Astrocyte (in vitro differentiated cells and primary cell): ENCODE results near the gene DYNLT2. TPM values are rescaled to one million over a fixed set of nuclear protein-coding genes. Genes with fewer than 3 reads are reported as not detected.

Experiments
- DNase-seq: peaks from one replicate; pipeline ENCODE4 v3.0.0-alpha.2; 2010; ENCODE audit warnings: low read depth
- FAIRE-seq: peaks from 2 replicates; lab custom pipeline; 2011; peaks lifted over from hg19 to GRCh38; lab: Jason Lieb, UNC
- H2AFZ ChIP-seq: 2 replicates; pipeline ENCODE4 v1.6.0; 2012; ENCODE audit warnings: low read depth, low read length, inconsistent platforms
- H3K27ac ChIP-seq: 2 replicates; pipeline ENCODE4 v1.5.1; 2011; ENCODE audit warnings: low read depth, low read length, inconsistent platforms
- H3K27me3 ChIP-seq: 2 replicates; pipeline ENCODE4 v1.6.0; 2011; ENCODE audit warnings: low read length, inconsistent platforms; ENCODE audit not compliant: insufficient read depth
- H3K36me3 ChIP-seq: 2 replicates; pipeline ENCODE4 v1.5.1; 2011; ENCODE audit warnings: low read length, inconsistent platforms; ENCODE audit not compliant: insufficient read depth
- H3K4me1 ChIP-seq: 2 replicates; pipeline ENCODE4 v1.5.1; 2011; ENCODE audit warnings: low read length, inconsistent platforms; ENCODE audit not compliant: insufficient read depth
- H3K4me2 ChIP-seq: 2 replicates; pipeline ENCODE4 v1.6.0; 2012; ENCODE audit warnings: low read length, inconsistent platforms
- H3K4me3 ChIP-seq: 2 replicates; pipeline ENCODE4 v1.5.1; 2011; ENCODE audit warnings: low read depth, mild to moderate bottlenecking, low read length, inconsistent platforms; ENCODE audit not compliant: insufficient read depth
- H3K79me2 ChIP-seq: 2 replicates; pipeline ENCODE4 v1.6.0; 2012; ENCODE audit warnings: mild to moderate bottlenecking, low read length, inconsistent platforms; ENCODE audit not compliant: insufficient read depth
- H3K9ac ChIP-seq: 2 replicates; pipeline ENCODE4 v1.6.0; 2012; ENCODE audit warnings: mild to moderate bottlenecking, low read length, inconsistent platforms
- H3K9me3 ChIP-seq: 2 replicates; pipeline ENCODE4 v1.5.1; 2012; ENCODE audit warnings: low read depth, mild to moderate bottlenecking, low read length, inconsistent platforms; ENCODE audit not compliant: insufficient read depth
- H4K20me1 ChIP-seq: 2 replicates; pipeline ENCODE4 v1.6.0; 2012; ENCODE audit warnings: low read length, inconsistent platforms; ENCODE audit not compliant: insufficient read depth
- H3K27ac Mint-ChIP-seq: one replicate; pipeline ENCODE4 v1.8.0; 2021; ENCODE audit warnings: mild to moderate bottlenecking, mixed read lengths; ENCODE audit not compliant: unreplicated experiment
- H3K27me3 Mint-ChIP-seq: one replicate; pipeline ENCODE4 v1.8.0; 2021; ENCODE audit warnings: low read depth, mixed read lengths; ENCODE audit not compliant: unreplicated experiment
- H3K36me3 Mint-ChIP-seq: one replicate; pipeline ENCODE4 v1.8.0; 2021; ENCODE audit warnings: low read depth, mixed read lengths; ENCODE audit not compliant: unreplicated experiment
- H3K4me1 Mint-ChIP-seq: one replicate; pipeline ENCODE4 v1.8.0; 2021; ENCODE audit warnings: low read depth, mixed read lengths; ENCODE audit not compliant: unreplicated experiment
- H3K4me3 Mint-ChIP-seq: one replicate; pipeline ENCODE4 v1.8.0; 2021; ENCODE audit warnings: mild to moderate bottlenecking, moderate library complexity, mixed read lengths; ENCODE audit not compliant: unreplicated experiment
- H3K9me3 Mint-ChIP-seq: one replicate; pipeline ENCODE4 v1.8.0; 2021; ENCODE audit warnings: mild to moderate bottlenecking, mixed read lengths; ENCODE audit not compliant: unreplicated experiment
- EZH2 ChIP-seq: IDR thresholded peaks from 2 replicates; pipeline ENCODE4 v1.6.1; 2012; ENCODE audit warnings: mild to moderate bottlenecking, low read length, inconsistent platforms; ENCODE audit not compliant: insufficient read depth
- total RNA-seq: library from RNA; stranded (reverse); gene quantifications from 2 replicates; pipeline ENCODE4 v1.2.1, GENCODE V29; 2021
- TF ChIP-seq, protein P1 (sequence below): IDR thresholded peaks from 2 replicates; pipeline ENCODE4 v1.5.1; 2011; ENCODE audit warnings: low read depth, mild to moderate bottlenecking, inconsistent platforms, low read length, moderate library complexity; ENCODE audit not compliant: insufficient read depth

DYNLT2 gene
- total RNA-seq, 1 donor from 2014 or later: 1.0 TPM

DNA sequence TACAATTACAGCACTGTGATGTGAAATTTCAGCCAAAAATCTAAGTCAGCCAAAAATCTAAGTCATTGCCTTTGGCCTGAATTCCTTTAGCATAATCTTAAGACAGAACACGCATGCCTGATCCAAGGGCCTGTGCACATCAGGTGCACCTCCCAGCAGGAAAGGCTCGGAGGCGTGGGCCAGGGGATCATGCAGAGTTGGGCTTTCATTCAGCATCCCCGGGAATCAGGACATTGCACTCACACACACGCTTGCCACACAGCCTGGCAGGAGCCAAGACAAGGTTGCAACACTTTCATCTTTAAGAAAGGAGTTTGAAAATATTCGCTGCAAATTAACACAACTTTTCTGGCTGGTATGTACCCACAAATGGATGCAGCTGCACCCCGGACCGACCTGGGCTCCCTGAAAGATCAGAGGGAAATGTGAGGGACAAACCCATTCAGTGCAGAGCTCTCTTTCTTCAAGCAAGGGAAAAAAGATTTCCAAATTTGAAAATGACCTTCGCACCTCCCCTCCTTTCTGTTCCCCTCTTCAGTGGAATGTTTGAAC, 48.8 kb upstream of the DYNLT2 start:
- H3K4me3 ChIP-seq: no peak overlapping the region
- H3K27ac ChIP-seq: no peak overlapping the region
- no peaks in the 10 kb centered on the region for H3K79me2 ChIP-seq
- no peaks in the 10 kb centered on the region for H3K9me3 ChIP-seq
- no peaks in the 10 kb centered on the region for H3K4me1 ChIP-seq
- peaks cover 17% of the 10 kb centered on the region for H3K4me1 Mint-ChIP-seq
- FAIRE-seq: no peak
- no peaks in the 10 kb centered on the region for H4K20me1 ChIP-seq
- peaks cover 23% of the 10 kb centered on the region for H3K27me3 Mint-ChIP-seq
- H3K4me2 ChIP-seq: no peak overlapping the region
- H3K36me3 ChIP-seq: no peaks in the 10 kb centered on the region
- H3K9ac ChIP-seq: no peak overlapping the region
- H3K27me3 ChIP-seq: peaks cover 13% of the 10 kb centered on the region
- no peak overlapping the region for H2AFZ ChIP-seq
- peaks cover 2% of the 10 kb centered on the region for H3K36me3 Mint-ChIP-seq
- no peak overlapping the region for H3K27ac Mint-ChIP-seq
- H3K4me3 Mint-ChIP-seq: no peak overlapping the region
- peaks cover 10% of the 10 kb centered on the region for H3K9me3 Mint-ChIP-seq
- no peak for DNase-seq
- TF ChIP-seq EZH2: no peak
- TF ChIP-seq, protein P1, sequence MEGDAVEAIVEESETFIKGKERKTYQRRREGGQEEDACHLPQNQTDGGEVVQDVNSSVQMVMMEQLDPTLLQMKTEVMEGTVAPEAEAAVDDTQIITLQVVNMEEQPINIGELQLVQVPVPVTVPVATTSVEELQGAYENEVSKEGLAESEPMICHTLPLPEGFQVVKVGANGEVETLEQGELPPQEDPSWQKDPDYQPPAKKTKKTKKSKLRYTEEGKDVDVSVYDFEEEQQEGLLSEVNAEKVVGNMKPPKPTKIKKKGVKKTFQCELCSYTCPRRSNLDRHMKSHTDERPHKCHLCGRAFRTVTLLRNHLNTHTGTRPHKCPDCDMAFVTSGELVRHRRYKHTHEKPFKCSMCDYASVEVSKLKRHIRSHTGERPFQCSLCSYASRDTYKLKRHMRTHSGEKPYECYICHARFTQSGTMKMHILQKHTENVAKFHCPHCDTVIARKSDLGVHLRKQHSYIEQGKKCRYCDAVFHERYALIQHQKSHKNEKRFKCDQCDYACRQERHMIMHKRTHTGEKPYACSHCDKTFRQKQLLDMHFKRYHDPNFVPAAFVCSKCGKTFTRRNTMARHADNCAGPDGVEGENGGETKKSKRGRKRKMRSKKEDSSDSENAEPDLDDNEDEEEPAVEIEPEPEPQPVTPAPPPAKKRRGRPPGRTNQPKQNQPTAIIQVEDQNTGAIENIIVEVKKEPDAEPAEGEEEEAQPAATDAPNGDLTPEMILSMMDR: no peak

DNA sequence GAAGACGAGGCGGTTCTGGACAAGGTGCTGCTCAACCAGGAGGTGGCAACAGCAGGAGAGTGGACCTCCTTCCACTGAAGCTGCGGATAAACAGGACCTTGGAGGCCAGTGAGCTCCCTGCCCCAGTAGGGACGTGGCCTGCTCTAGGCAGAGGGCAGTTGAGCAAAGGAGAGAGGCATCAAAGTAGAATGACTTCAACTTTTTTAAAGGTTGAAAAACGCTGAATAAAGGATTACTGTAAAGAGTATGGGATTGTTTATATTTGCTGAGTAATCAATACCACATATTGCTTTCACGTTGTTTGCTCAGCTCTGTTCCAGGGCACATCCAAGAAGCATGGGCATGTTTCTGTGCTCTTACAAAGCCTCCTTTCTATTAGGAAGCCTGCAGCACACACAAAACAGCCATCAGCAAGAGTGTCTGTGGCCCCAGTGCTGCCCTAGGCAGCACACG, 48.1 kb upstream of the DYNLT2 start:
- Histone ChIP-seq H3K4me3 (no peak overlapping the region), H3K4me1 (no peaks in the 10 kb centered on the region), H3K27me3 (peaks cover 13% of the 10 kb centered on the region), H3K4me2 (no peak overlapping the region), H2AFZ (no peak overlapping the region), H3K9me3 (no peaks in the 10 kb centered on the region), H3K27ac (no peak overlapping the region), H4K20me1 (no peaks in the 10 kb centered on the region), H3K9ac (no peak overlapping the region), H3K79me2 (no peaks in the 10 kb centered on the region), H3K36me3 (no peaks in the 10 kb centered on the region)
- peaks cover 17% of the 10 kb centered on the region for H3K4me1 Mint-ChIP-seq
- no peak overlapping the region for H3K27ac Mint-ChIP-seq
- DNase-seq (no peak), FAIRE-seq (no peak)
- H3K4me3 Mint-ChIP-seq: no peak overlapping the region
- H3K27me3 Mint-ChIP-seq: peaks cover 23% of the 10 kb centered on the region
- no peak for TF ChIP-seq EZH2
- TF ChIP-seq, protein P1: no peak
- peaks cover 6% of the 10 kb centered on the region for H3K9me3 Mint-ChIP-seq
- no peaks in the 10 kb centered on the region for H3K36me3 Mint-ChIP-seq

DNA sequence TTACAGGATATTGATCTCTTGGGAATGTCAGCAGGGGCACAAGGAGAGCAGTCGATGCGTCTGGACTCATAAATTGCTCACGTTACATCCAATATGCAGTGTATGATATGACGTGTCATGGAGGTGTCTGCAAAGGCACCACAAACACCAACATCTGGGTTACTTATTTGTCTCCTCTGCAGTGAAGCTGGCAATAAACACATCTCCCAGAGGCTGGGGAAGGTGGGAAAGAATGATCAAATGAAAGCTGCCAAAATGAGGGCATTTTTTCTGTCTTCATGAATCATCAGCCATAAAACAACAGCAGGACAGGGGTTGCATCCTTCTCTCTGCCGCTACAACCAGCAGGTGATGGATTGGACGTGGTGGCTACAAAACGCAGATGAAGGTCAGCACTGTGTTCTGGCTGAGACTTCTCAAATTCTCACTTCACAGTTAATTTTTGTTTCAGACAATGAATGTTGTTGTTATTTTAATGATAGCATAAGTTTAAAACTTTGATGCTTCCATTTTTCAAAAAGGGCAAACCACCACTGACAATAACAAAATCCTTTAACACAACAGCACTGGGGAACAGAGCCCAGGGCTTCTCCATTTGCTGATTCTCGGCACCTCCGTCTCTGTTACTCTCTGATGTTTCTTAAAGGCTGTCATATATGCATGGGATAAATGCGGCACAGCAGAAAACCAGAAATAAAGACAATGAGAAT, 47.5 kb upstream of the DYNLT2 start:
- no peak for TF ChIP-seq EZH2
- TF ChIP-seq, protein P1: no peak
- peaks cover 23% of the 10 kb centered on the region for H3K27me3 Mint-ChIP-seq
- FAIRE-seq (no peak), DNase-seq (no peak)
- H3K4me1 ChIP-seq: no peaks in the 10 kb centered on the region
- no peaks in the 10 kb centered on the region for H3K36me3 ChIP-seq
- H3K79me2 ChIP-seq: no peaks in the 10 kb centered on the region
- peaks cover 17% of the 10 kb centered on the region for H3K4me1 Mint-ChIP-seq
- no peak overlapping the region for H3K4me3 ChIP-seq
- peaks cover 1% of the 10 kb centered on the region for H3K9me3 Mint-ChIP-seq
- no peaks in the 10 kb centered on the region for H4K20me1 ChIP-seq
- no peak overlapping the region for H3K9ac ChIP-seq
- H3K27ac ChIP-seq: no peak overlapping the region
- no peaks in the 10 kb centered on the region for H3K36me3 Mint-ChIP-seq
- no peak overlapping the region for H3K4me3 Mint-ChIP-seq
- no peak overlapping the region for H3K4me2 ChIP-seq
- peaks cover 13% of the 10 kb centered on the region for H3K27me3 ChIP-seq
- H2AFZ ChIP-seq: no peak overlapping the region
- H3K9me3 ChIP-seq: no peaks in the 10 kb centered on the region
- no peak overlapping the region for H3K27ac Mint-ChIP-seq
